GM12892 (cell line): ENCODE results near the gene TRPM7.

Experiments used
- POLR2A ChIP-seq: IDR thresholded peaks from 2 replicates; pipeline ENCODE4 v1.6.1; 2011; ENCODE audit warnings: low read depth, low read length, control low read depth
- POLR2AphosphoS5 ChIP-seq: IDR thresholded peaks from 2 replicates; pipeline ENCODE4 v1.6.1; 2011; ENCODE audit warnings: low read depth, low read length, control low read depth

DNA sequence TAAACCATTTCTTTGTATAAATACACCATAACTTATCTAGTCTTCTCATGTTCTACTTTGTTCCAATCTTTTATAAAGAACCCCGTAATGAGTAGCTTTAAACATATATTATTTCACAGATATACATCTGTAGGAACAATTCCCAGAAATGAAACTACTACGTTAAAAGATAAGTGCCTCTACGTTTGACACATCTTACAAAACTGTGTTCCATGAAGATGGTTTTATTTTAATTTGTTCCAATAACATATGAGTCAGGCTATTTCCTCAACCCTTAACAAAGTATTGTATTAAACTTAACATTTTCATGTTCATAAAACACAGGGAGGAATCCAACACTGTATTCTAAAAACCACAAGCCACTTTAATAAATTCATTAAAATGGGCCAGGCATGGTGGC, 52.9 kb downstream of the TRPM7 start:
- TF ChIP-seq POLR2A (no peak), POLR2AphosphoS5 (no peak)
